ENCODE measurements around the gene ZNF532. TPM values are rescaled to one million over a fixed set of nuclear protein-coding genes. Genes with fewer than 3 reads are reported as not detected.

ZNF532 gene
- total RNA-seq, 4 donors from 2014 or later = 41.7 to 73.6 (median 53.3) TPM

- no peak for TF ChIP-seq CTCF (IDR thresholded peaks at IDR 0.05)
- ATAC-seq (ENCODE audit: low FRiP score) (no peak), DNase-seq (ENCODE audit: low spot score) (no peak)
These were observed 63.7 kb downstream of the ZNF532 start for GRCh38 chr18:58928386-58928785.

DNA sequence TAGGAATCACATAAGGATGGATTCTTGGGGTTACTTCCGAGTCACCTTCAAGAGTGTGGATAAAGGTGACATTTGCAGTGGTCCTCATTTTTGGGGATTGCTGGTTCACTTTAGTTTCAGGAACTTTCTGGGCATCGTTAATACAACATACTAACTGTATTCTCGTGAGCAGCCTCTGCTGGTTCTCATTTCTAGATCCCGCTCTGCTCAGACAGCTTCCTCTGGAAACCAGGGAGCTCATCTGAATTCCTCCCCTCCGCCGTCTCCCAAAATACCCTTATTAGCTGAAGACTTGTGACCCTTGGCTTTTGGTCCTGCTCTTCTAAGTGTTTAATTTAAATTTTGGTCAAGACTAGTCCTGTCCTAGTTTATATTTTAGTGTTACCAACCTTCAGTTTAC lies 64.5 kb downstream of the ZNF532 start:
- no peak for DNase-seq (ENCODE audit: low spot score)
- TF ChIP-seq CTCF (IDR thresholded peaks at IDR 0.05) = no peak
- no peak for ATAC-seq (ENCODE audit: low FRiP score)

GRCh38 chr18:58934356-58934755 lies 69.7 kb downstream of the ZNF532 start:
- no peak for ATAC-seq (ENCODE audit: low FRiP score)
- no peak for DNase-seq (ENCODE audit: low spot score)
- no peak for TF ChIP-seq CTCF (IDR thresholded peaks at IDR 0.05)

- DNase-seq (ENCODE audit: low spot score) (no peak), ATAC-seq (ENCODE audit: low FRiP score) (no peak)
- TF ChIP-seq CTCF (IDR thresholded peaks at IDR 0.05) = no peak
These were observed 70.4 kb downstream of the ZNF532 start for GRCh38 chr18:58934933-58935577.

GRCh38 chr18:58937071-58937886 lies 72.6 kb downstream of the ZNF532 start:
- no peak for DNase-seq (ENCODE audit: low spot score)
- ATAC-seq (ENCODE audit: low FRiP score) = no peak
- no peak for TF ChIP-seq CTCF (IDR thresholded peaks at IDR 0.05)

DNA sequence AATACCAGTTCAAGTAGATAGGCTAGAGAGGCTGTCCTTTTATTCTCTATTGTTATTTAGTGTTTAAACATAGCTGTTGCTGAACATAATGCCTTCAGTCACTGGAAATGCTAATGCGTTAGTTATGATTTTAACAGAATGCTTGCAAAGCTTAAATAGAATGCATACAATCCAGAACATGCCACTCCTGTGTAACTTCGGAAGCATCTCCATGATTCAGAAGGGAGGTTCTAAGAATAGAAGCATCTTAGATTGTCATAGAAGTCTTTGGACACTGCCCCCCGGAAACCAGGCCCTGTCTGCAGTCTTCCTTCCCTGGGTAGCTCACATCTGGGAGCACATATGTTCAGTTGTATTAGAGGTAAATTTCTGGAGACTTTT lies 73.2 kb downstream of the ZNF532 start:
- ATAC-seq (ENCODE audit: low FRiP score) (no peak), DNase-seq (ENCODE audit: low spot score) (no peak)
- no peak for TF ChIP-seq CTCF (IDR thresholded peaks at IDR 0.05)

Data from omental fat pad (tissue), 4 donors.